ENCODE data around the gene ZYG11A.

- TF ChIP-seq CTCF (IDR thresholded peaks at IDR 0.05) (no peak), EP300 (IDR thresholded peaks at IDR 0.05) (no peak)
Measured at GRCh38 chr1:52915211-52915854, 72.8 kb downstream of the ZYG11A start.
